Mesendoderm (in vitro differentiated cells): ENCODE data around the gene GFM1.
A peak's percentile ranks its signal among the peaks of the same experiment; 100 is the strongest.

Experiments
- DNase-seq: peaks from one replicate; pipeline ENCODE4 v3.0.0; 2013
- H2AK5ac ChIP-seq: 2 replicates; pipeline ENCODE4 v1.6.1; 2013; ENCODE audit warnings: low read length, inconsistent platforms
- H2BK120ac ChIP-seq: 2 replicates; pipeline ENCODE4 v1.6.1; 2013; ENCODE audit warnings: low read depth, mild to moderate bottlenecking, low read length, moderate library complexity, mixed read lengths
- H2BK15ac ChIP-seq: replicated peaks from 2 replicates; pipeline ENCODE4 v1.6.1; 2013; ENCODE audit warnings: low read depth, mild to moderate bottlenecking, moderate library complexity
- H2BK5ac ChIP-seq: 2 replicates; pipeline ENCODE4 v1.6.1; 2013; ENCODE audit warnings: low read length, inconsistent platforms
- H3K18ac ChIP-seq: 2 replicates; pipeline ENCODE4 v1.6.1; 2013; ENCODE audit warnings: mild to moderate bottlenecking, low read length, mixed read lengths
- H3K23ac ChIP-seq: one replicate; pipeline ENCODE4 v1.6.1; 2013; ENCODE audit warnings: low read length
- H3K27ac ChIP-seq: 2 replicates; pipeline ENCODE4 v1.5.1; 2013; ENCODE audit warnings: low read depth, mild to moderate bottlenecking, inconsistent platforms, low read length, moderate library complexity
- H3K27me3 ChIP-seq: 2 replicates; pipeline ENCODE4 v1.6.1; 2013; ENCODE audit warnings: low read length, control low read depth, mild to moderate bottlenecking, inconsistent platforms; ENCODE audit not compliant: insufficient read depth, poor library complexity
- H3K36me3 ChIP-seq: 2 replicates; pipeline ENCODE4 v1.6.1; 2013; ENCODE audit warnings: low read length, inconsistent platforms; ENCODE audit not compliant: control insufficient read depth, insufficient read depth
- H3K4ac ChIP-seq: one replicate; pipeline ENCODE4 v1.6.1; 2013; ENCODE audit warnings: low read depth, mild to moderate bottlenecking, low read length, moderate library complexity
- H3K4me1 ChIP-seq: 2 replicates; pipeline ENCODE4 v1.6.1; 2013; ENCODE audit warnings: low read depth, low read length, inconsistent platforms; ENCODE audit not compliant: control insufficient read depth
- H3K4me2 ChIP-seq: 2 replicates; pipeline ENCODE4 v1.6.1; 2013; ENCODE audit warnings: low read length
- H3K4me3 ChIP-seq: 2 replicates; pipeline ENCODE4 v1.5.1; 2013; ENCODE audit warnings: mild to moderate bottlenecking, low read length
- H3K56ac ChIP-seq: one replicate; pipeline ENCODE4 v1.6.1; 2013; ENCODE audit warnings: low read length
- H3K79me1 ChIP-seq: 2 replicates; pipeline ENCODE4 v1.6.1; 2013; ENCODE audit warnings: low read length, inconsistent platforms
- H3K79me2 ChIP-seq: 2 replicates; pipeline ENCODE4 v1.6.1; 2013; ENCODE audit warnings: mild to moderate bottlenecking, low read length; ENCODE audit not compliant: control insufficient read depth, insufficient read depth
- H3K9ac ChIP-seq: 2 replicates; pipeline ENCODE4 v1.6.1; 2013; ENCODE audit warnings: low read length, inconsistent platforms
- H4K5ac ChIP-seq: one replicate; pipeline ENCODE4 v1.6.1; 2013; ENCODE audit warnings: low read length
- H4K8ac ChIP-seq: one replicate; pipeline ENCODE4 v1.6.1; 2013; ENCODE audit warnings: low read depth, mild to moderate bottlenecking, control low read depth, low read length, moderate library complexity
- WGBS: extraction: QIAGEN DNeasy Blood & Tissue Kit; methylation state at CpG from one replicate; pipeline ENCODE4 v1.1.7; 2013; ENCODE audit warnings: low lambda C conversion rate, missing lambda C conversion rate; ENCODE audit not compliant: insufficient coverage; ENCODE audit errors: extremely low coverage; 5-methylcytosine and 5-hydroxymethylcytosine counted together

GFM1 gene

DNA sequence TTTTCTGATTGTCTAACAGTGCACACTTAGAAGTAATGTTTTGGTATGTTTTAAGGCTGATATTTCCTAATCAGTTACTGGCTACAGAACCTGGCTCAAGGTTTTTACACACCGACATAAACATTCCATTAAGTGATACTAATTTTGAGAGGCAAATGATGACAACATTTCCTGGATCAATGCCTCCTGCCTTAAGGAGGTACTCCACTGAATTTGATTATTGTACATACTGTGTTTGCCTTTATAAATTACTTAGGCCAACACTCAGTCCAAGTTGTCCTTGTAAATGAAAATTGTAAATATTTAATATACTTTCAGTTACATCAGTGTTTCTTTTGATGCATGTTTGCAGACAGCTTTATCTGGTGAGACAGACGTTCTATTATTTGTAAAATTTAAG is 52.3 kb downstream of the GFM1 start:
- Histone ChIP-seq H3K4ac (no peak overlapping the region), H2BK5ac (no peak overlapping the region), H3K23ac (no peak overlapping the region), H3K56ac (no peak overlapping the region), H3K4me1 (no peaks in the 10 kb centered on the region), H4K8ac (no peak overlapping the region), H3K27me3 (no peaks in the 10 kb centered on the region), H2AK5ac (no peak overlapping the region), H3K79me2 (no peaks in the 10 kb centered on the region), H3K27ac (no peak overlapping the region), H3K9ac (no peak overlapping the region), H3K36me3 (no peaks in the 10 kb centered on the region), H4K5ac (no peak overlapping the region), H3K79me1 (no peaks in the 10 kb centered on the region), H3K4me3 (no peak overlapping the region), H2BK15ac (no peak overlapping the region), H2BK120ac (no peak overlapping the region), H3K4me2 (no peak overlapping the region), H3K18ac (no peak overlapping the region)
- no CpG with 5 or more reads among the region's 2 CpGs for WGBS
- no peak for DNase-seq

DNA sequence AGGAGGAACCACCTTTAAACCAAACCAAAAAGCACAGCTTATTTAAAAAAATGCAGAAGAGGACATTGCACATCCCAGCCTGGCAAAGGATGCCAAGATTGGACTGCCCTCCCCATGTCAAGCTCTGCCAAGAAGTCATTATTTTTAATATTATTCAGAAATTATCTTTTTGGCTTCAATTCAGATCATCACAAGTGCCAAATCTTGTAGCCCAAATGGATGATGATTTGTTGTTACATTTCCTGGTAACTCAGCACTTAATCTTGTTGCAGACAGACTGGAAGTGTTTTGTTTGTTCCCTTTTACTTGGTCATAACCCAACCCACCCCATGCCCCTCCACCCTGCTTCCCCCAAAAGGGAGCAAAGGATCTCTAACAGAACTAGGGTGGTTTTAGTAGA is 56.2 kb downstream of the GFM1 start:
- no peak overlapping the region for H3K4ac ChIP-seq
- no peak overlapping the region for H2BK15ac ChIP-seq
- no peak overlapping the region for H3K9ac ChIP-seq
- no peak overlapping the region for H3K23ac ChIP-seq
- no peaks in the 10 kb centered on the region for H3K79me2 ChIP-seq
- H3K18ac ChIP-seq, result no peak overlapping the region
- H3K56ac ChIP-seq, result no peak overlapping the region
- no peak overlapping the region for H4K8ac ChIP-seq
- H2BK120ac ChIP-seq, result no peak overlapping the region
- no peak overlapping the region for H3K27ac ChIP-seq
- DNase-seq, result no peak
- H4K5ac ChIP-seq, result no peak overlapping the region
- H3K79me1 ChIP-seq, result no peaks in the 10 kb centered on the region
- no peak overlapping the region for H2AK5ac ChIP-seq
- H3K36me3 ChIP-seq, result no peaks in the 10 kb centered on the region
- no peaks in the 10 kb centered on the region for H3K27me3 ChIP-seq
- no peaks in the 10 kb centered on the region for H3K4me1 ChIP-seq
- no peak overlapping the region for H3K4me3 ChIP-seq
- no peak overlapping the region for H3K4me2 ChIP-seq
- no peak overlapping the region for H2BK5ac ChIP-seq

DNA sequence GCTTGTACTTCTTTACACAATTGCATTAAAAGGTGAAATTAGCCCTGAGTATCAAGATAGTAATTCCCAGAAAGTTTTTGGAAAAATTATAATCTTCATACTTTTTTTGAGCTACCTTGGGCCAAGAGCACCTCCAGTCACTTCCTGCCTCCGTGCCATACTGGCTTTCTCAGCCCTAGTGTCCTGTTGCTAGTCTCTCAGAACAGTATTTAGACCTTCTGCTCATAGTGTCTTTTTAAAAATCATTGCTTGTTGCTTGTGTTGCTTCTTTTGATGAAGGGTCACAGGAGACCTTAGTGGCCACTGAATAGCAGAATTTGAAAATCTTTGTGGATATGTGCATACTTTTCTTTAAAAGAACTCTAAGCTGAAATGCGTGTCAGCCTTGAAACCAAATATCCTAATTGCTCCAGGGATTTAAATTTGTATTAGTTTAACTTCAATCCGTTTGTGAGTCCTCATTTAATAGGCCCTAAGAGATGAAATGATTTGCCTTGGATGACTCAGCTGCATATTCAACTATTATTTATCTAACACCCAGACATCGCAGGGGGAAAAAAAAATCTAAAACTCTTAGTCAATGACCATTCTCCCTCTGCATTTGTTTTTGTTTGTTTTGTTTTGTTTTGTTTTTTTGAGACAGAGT is 57.2 kb downstream of the GFM1 start:
- Histone ChIP-seq H2BK120ac (no peak overlapping the region), H3K36me3 (no peaks in the 10 kb centered on the region), H3K79me2 (no peaks in the 10 kb centered on the region), H3K4me2 (no peak overlapping the region), H3K4me1 (no peaks in the 10 kb centered on the region), H3K4me3 (no peak overlapping the region), H4K8ac (no peak overlapping the region), H2BK15ac (no peak overlapping the region), H3K27ac (no peak overlapping the region), H3K18ac (no peak overlapping the region), H3K9ac (no peak overlapping the region), H3K23ac (no peak overlapping the region), H2BK5ac (no peak overlapping the region), H2AK5ac (no peak overlapping the region), H3K56ac (no peak overlapping the region), H3K4ac (no peak overlapping the region), H4K5ac (no peak overlapping the region), H3K27me3 (no peaks in the 10 kb centered on the region), H3K79me1 (no peaks in the 10 kb centered on the region)
- WGBS, result no CpG with 5 or more reads among the region's 4 CpGs
- DNase-seq, result no peak

DNA sequence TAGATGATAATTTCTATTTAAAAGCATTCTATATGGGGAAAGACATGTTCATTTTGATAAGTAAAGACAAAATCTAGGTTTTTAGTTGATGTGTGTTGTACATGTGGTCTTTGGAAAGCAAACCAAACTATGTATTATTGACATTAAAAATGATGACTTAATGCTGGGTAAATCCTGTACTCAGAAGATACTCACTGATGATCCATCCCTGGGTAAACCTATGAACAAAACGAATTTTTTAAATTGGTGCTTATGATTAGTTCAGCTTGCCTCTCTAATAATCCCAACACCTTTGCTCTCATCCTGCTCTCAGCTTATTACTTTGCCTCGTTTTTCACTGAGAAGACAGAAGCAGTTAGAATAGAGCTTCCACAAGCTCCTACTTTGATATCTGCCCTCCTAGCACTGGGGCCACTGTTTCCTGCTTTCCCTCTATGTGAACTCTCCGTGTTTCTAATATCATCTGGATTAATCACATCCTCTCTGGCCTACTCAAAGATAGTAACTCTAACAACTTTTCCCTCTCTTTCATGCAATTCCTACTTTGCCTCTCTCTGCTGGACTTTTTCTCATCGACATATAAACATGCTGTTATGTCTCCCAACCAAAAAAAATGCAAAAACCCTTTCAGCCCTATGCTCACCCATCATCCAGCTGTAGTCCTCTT is 58.6 kb downstream of the GFM1 start:
- no peaks in the 10 kb centered on the region for H3K79me1 ChIP-seq
- H3K18ac ChIP-seq, result no peak overlapping the region
- no peaks in the 10 kb centered on the region for H3K4me1 ChIP-seq
- DNase-seq, result no peak
- no peak overlapping the region for H2BK120ac ChIP-seq
- H3K23ac ChIP-seq, result no peak overlapping the region
- H3K4ac ChIP-seq, result no peak overlapping the region
- no peak overlapping the region for H4K5ac ChIP-seq
- H3K36me3 ChIP-seq, result no peaks in the 10 kb centered on the region
- no peak overlapping the region for H3K56ac ChIP-seq
- H4K8ac ChIP-seq, result no peak overlapping the region
- no CpG with 5 or more reads among the region's 4 CpGs for WGBS
- H3K4me2 ChIP-seq, result no peak overlapping the region
- no peak overlapping the region for H3K27ac ChIP-seq
- H3K27me3 ChIP-seq, result no peaks in the 10 kb centered on the region
- H3K79me2 ChIP-seq, result no peaks in the 10 kb centered on the region
- H3K4me3 ChIP-seq, result no peak overlapping the region
- no peak overlapping the region for H3K9ac ChIP-seq
- no peak overlapping the region for H2AK5ac ChIP-seq
- no peak overlapping the region for H2BK5ac ChIP-seq
- no peak overlapping the region for H2BK15ac ChIP-seq

DNA sequence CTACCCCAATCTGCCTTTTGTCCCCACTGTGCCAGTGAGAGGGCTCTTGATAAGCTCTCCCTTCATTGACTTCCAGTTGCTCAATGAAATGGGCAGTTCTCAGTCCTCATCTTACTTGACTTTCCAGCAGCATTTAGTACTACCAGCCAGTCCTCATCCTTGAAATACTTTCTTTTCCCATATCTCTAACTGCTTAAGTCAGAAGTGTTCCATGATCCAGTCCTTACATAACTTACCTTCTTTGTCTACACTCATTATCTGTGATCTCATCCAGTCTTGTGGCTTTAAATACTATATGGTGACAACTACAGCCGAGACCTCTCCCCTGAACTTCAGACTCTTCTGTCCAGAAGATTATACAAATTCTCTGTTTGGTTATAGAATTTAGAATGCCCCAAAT is 59.2 kb downstream of the GFM1 start:
- H4K8ac ChIP-seq, result no peak overlapping the region
- no peak for DNase-seq
- H3K4me2 ChIP-seq, result no peak overlapping the region
- H4K5ac ChIP-seq, result no peak overlapping the region
- no peaks in the 10 kb centered on the region for H3K4me1 ChIP-seq
- WGBS, result no CpG with 5 or more reads among the region's 1 CpG
- H3K23ac ChIP-seq, result no peak overlapping the region
- no peaks in the 10 kb centered on the region for H3K79me1 ChIP-seq
- no peak overlapping the region for H2BK15ac ChIP-seq
- no peaks in the 10 kb centered on the region for H3K79me2 ChIP-seq
- no peak overlapping the region for H2AK5ac ChIP-seq
- no peaks in the 10 kb centered on the region for H3K36me3 ChIP-seq
- no peak overlapping the region for H3K56ac ChIP-seq
- no peak overlapping the region for H3K27ac ChIP-seq
- H3K4ac ChIP-seq, result no peak overlapping the region
- no peak overlapping the region for H2BK120ac ChIP-seq
- no peaks in the 10 kb centered on the region for H3K27me3 ChIP-seq
- H2BK5ac ChIP-seq, result no peak overlapping the region
- no peak overlapping the region for H3K4me3 ChIP-seq
- no peak overlapping the region for H3K9ac ChIP-seq
- no peak overlapping the region for H3K18ac ChIP-seq

DNA sequence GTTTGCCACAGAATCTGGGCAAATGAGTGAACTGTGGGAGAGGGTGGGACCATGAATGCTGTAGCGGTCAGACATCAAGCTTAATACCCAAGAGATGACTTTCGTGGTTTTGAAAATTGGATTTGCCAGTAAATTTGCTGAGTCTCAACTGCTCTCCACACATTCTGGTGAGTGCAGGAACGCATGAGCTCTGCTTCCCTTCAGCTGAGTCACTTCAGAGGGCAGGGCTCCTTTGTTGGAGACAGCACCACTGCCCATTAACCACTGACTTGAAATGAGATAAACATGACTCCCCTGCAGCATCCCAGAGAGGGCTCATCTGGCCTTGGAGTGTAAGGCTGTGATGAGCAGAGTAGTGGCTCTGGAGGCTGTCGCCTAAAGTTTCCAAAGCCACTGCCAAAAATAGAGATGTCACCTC is 65.3 kb downstream of the GFM1 start:
- Histone ChIP-seq H4K8ac (no peak overlapping the region), H2BK15ac (no peak overlapping the region), H2BK120ac (no peak overlapping the region), H2AK5ac (no peak overlapping the region), H3K23ac (no peak overlapping the region), H2BK5ac (no peak overlapping the region), H3K79me1 (no peaks in the 10 kb centered on the region), H3K18ac (no peak overlapping the region), H3K9ac (no peak overlapping the region), H3K36me3 (no peaks in the 10 kb centered on the region), H3K4ac (no peak overlapping the region), H3K56ac (no peak overlapping the region), H4K5ac (no peak overlapping the region), H3K79me2 (no peaks in the 10 kb centered on the region), H3K27me3 (no peaks in the 10 kb centered on the region), H3K4me3 (no peak overlapping the region), H3K27ac (no peak overlapping the region), H3K4me1 (peaks cover 6% of the 10 kb centered on the region), H3K4me2 (no peak overlapping the region)
- no CpG with 5 or more reads among the region's 4 CpGs for WGBS
- DNase-seq, result peak; percentile 42
